K562 (cell line): ENCODE data around the gene SPRYD3. TPM values are rescaled to one million over a fixed set of nuclear protein-coding genes. Genes with fewer than 3 reads are reported as not detected.

Experiments
- CBX8 ChIP-seq: fragments of 200-600 bp; sonication (generic); IDR thresholded peaks from 2 replicates; pipeline ENCODE4 v1.6.1; 2012; ENCODE audit warnings: borderline replicate concordance, mixed run types, low read depth, mild to moderate bottlenecking, moderate library complexity, mixed read lengths, low read length, control low read depth, inconsistent platforms; ENCODE audit not compliant: poor library complexity, severe bottlenecking; ENCODE audit errors: extremely low read depth
- POLR2AphosphoS5 ChIP-seq: IDR thresholded peaks from 2 replicates; pipeline ENCODE4 v1.6.1; 2011; ENCODE audit warnings: mild to moderate bottlenecking, low read depth, low read length, moderate library complexity; ENCODE audit not compliant: control insufficient read depth, insufficient read depth
- RFX7 ChIP-seq: fragments of 250-450 bp; sonication (Bioruptor Pico); IDR thresholded peaks from 2 replicates; pipeline ENCODE4 v1.5.1; 2021; ENCODE audit warnings: mild to moderate bottlenecking
- SAFB ChIP-seq: fragments of 200-400 bp; formaldehyde crosslinking; IDR thresholded peaks from 2 replicates; pipeline ENCODE4 v1.6.1; 2017; ENCODE audit warnings: low read depth, low read length, borderline replicate concordance
- SMC3 ChIP-seq: conservative IDR thresholded peaks from 2 replicates; pipeline ENCODE4 v1.6.1; 2011; ENCODE audit warnings: low read depth, low read length, improper control_type of control experiment; ENCODE audit not compliant: insufficient read depth
- ZC3H8 ChIP-seq: fragments of 450-650 bp; IDR thresholded peaks from 2 replicates; pipeline ENCODE4 v1.6.1; 2017
- polyA plus RNA-seq, 8 experiments: library from polyadenylated mRNA; depleted of rRNA in 4 of 8; stranded (reverse) in 5 of 8; unstranded in 3 of 8; fragments of >200 nt; fragmentation: Nextera tagmentation in 2 of 8; fragmentation: Illumina TruSeq in 1 of 8; extraction: Ambion mirVana in 2 of 8; extraction: Trizol in 1 of 8; gene quantifications; 2 replicates each; pipeline versions ENCODE4 v1.2.1 to v1.2.3, GENCODE V29; 2011 to 2014; ENCODE audit warnings: inconsistent platforms in 1 of 8, missing spikeins in 1 of 8
- total RNA-seq, 7 experiments: library from RNA; depleted of rRNA in 6 of 7; stranded (reverse); fragments of >200 nt in 6 of 7; fragmentation: Illumina TruSeq in 2 of 7; extraction: Trizol in 2 of 7; gene quantifications; 2 replicates each; pipeline versions ENCODE4 v1.2.1 to v1.2.3, GENCODE V29; 2011 to 2021; ENCODE audit warnings: low replicate concordance in 1 of 7
- TF ChIP-seq, protein P1 (sequence below), 2 experiments: fragments of 450-650 bp in 1 of 2; sonication (generic) in 1 of 2; formaldehyde crosslinking in 1 of 2; IDR thresholded peaks; 2 replicates each; pipeline versions ENCODE4 v1.7.1 to v1.9.0; 2016 to 2022; ENCODE audit warnings: inconsistent platforms in 1 of 2, mild to moderate bottlenecking in 1 of 2, missing genetic modification reagents in 1 of 2
- TF ChIP-seq, protein P2 (sequence below): fragments of 250-450 bp; sonication (Bioruptor Pico); IDR thresholded peaks from 2 replicates; pipeline ENCODE4 v1.4.0; 2020; ENCODE audit warnings: mild to moderate bottlenecking, moderate library complexity
- TF ChIP-seq, protein P3 (sequence below): fragments of 450-650 bp; IDR thresholded peaks from 2 replicates; pipeline ENCODE4 v1.6.1; 2018; ENCODE audit not compliant: partially characterized antibody

Gene SPRYD3
- total and polyA plus RNA-seq, 9 of the 15 experiments (the other 6 are each of a cell fraction or from before 2014, with no cell fraction given) = 1.5 to 13.6 (median 7.6) TPM

DNA sequence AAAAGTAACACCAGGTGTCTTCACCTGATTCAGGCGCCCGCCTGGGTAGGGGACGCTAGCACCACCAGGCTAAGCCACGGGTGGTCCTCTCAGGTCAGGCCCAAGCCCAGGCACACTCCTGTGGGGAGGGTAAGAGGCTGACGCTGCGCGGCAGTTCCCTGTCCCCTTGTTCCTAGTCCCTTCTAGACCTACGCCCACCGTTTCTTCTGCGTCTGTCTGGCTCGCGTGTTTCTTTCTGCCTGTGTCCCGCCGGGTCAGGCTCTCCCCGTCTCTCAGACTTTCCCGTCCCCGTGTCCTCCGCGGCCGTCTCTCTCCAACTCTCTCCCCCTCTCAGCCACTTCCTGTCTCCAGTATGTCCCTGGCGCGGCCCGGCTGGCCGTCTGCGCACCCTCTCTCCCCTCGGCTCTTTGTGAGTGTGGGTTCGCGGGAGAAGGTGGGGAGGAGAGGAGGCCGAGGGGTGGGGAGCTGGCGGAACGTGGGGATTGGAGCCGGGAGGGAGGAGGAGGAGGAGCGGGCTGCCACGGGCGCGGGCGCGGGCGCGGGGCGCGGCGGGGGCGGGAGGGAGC lies 32.5 kb downstream of the SPRYD3 start (continued):
- TF ChIP-seq, protein P1, sequence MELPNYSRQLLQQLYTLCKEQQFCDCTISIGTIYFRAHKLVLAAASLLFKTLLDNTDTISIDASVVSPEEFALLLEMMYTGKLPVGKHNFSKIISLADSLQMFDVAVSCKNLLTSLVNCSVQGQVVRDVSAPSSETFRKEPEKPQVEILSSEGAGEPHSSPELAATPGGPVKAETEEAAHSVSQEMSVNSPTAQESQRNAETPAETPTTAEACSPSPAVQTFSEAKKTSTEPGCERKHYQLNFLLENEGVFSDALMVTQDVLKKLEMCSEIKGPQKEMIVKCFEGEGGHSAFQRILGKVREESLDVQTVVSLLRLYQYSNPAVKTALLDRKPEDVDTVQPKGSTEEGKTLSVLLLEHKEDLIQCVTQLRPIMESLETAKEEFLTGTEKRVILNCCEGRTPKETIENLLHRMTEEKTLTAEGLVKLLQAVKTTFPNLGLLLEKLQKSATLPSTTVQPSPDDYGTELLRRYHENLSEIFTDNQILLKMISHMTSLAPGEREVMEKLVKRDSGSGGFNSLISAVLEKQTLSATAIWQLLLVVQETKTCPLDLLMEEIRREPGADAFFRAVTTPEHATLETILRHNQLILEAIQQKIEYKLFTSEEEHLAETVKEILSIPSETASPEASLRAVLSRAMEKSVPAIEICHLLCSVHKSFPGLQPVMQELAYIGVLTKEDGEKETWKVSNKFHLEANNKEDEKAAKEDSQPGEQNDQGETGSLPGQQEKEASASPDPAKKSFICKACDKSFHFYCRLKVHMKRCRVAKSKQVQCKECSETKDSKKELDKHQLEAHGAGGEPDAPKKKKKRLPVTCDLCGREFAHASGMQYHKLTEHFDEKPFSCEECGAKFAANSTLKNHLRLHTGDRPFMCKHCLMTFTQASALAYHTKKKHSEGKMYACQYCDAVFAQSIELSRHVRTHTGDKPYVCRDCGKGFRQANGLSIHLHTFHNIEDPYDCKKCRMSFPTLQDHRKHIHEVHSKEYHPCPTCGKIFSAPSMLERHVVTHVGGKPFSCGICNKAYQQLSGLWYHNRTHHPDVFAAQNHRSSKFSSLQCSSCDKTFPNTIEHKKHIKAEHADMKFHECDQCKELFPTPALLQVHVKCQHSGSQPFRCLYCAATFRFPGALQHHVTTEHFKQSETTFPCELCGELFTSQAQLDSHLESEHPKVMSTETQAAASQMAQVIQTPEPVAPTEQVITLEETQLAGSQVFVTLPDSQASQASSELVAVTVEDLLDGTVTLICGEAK (IDR thresholded peaks at IDR 0.05) = peak; percentile 73
- TF ChIP-seq, protein P1 (CRISPR knock-in tag; IDR thresholded peaks at IDR 0.05) = no peak
- no peak for TF ChIP-seq CBX8
- TF ChIP-seq, protein P2, sequence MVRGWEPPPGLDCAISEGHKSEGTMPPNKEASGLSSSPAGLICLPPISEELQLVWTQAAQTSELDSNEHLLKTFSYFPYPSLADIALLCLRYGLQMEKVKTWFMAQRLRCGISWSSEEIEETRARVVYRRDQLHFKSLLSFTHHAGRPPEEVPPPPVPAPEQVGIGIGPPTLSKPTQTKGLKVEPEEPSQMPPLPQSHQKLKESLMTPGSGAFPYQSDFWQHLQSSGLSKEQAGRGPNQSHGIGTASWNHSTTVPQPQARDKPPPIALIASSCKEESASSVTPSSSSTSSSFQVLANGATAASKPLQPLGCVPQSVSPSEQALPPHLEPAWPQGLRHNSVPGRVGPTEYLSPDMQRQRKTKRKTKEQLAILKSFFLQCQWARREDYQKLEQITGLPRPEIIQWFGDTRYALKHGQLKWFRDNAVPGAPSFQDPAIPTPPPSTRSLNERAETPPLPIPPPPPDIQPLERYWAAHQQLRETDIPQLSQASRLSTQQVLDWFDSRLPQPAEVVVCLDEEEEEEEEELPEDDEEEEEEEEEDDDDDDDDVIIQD (CRISPR knock-in tag) = no peak
- TF ChIP-seq SAFB = peak; percentile 35; the same call in 1 of the 2 replicates
- TF ChIP-seq SMC3 = no peak
- TF ChIP-seq, protein P3, sequence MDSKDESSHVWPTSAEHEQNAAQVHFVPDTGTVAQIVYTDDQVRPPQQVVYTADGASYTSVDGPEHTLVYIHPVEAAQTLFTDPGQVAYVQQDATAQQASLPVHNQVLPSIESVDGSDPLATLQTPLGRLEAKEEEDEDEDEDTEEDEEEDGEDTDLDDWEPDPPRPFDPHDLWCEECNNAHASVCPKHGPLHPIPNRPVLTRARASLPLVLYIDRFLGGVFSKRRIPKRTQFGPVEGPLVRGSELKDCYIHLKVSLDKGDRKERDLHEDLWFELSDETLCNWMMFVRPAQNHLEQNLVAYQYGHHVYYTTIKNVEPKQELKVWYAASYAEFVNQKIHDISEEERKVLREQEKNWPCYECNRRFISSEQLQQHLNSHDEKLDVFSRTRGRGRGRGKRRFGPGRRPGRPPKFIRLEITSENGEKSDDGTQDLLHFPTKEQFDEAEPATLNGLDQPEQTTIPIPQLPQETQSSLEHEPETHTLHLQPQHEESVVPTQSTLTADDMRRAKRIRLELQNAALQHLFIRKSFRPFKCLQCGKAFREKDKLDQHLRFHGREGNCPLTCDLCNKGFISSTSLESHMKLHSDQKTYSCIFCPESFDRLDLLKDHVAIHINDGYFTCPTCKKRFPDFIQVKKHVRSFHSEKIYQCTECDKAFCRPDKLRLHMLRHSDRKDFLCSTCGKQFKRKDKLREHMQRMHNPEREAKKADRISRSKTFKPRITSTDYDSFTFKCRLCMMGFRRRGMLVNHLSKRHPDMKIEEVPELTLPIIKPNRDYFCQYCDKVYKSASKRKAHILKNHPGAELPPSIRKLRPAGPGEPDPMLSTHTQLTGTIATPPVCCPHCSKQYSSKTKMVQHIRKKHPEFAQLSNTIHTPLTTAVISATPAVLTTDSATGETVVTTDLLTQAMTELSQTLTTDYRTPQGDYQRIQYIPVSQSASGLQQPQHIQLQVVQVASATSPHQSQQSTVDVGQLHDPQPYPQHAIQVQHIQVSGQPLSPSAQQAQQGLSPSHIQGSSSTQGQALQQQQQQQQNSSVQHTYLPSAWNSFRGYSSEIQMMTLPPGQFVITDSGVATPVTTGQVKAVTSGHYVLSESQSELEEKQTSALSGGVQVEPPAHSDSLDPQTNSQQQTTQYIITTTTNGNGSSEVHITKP = peak; percentile 47
- TF ChIP-seq POLR2AphosphoS5 = peak; percentile 81
- TF ChIP-seq RFX7 (CRISPR knock-in tag) = no peak
- no peak for TF ChIP-seq ZC3H8
